Measurements from ENCODE around the gene CEACAM20. TPM values are rescaled to one million over a fixed set of nuclear protein-coding genes. Genes with fewer than 3 reads are reported as not detected.
"Not testable (repeated sequence)": the region's sequence is repeated elsewhere in the genome, so short reads cannot be mapped to it uniquely, and the experiment has no call there.

CEACAM20 gene
- total and polyA plus RNA-seq, 12 donors: 0.07 to 0.50 (median 0.20) TPM; not detected in 9

DNA sequence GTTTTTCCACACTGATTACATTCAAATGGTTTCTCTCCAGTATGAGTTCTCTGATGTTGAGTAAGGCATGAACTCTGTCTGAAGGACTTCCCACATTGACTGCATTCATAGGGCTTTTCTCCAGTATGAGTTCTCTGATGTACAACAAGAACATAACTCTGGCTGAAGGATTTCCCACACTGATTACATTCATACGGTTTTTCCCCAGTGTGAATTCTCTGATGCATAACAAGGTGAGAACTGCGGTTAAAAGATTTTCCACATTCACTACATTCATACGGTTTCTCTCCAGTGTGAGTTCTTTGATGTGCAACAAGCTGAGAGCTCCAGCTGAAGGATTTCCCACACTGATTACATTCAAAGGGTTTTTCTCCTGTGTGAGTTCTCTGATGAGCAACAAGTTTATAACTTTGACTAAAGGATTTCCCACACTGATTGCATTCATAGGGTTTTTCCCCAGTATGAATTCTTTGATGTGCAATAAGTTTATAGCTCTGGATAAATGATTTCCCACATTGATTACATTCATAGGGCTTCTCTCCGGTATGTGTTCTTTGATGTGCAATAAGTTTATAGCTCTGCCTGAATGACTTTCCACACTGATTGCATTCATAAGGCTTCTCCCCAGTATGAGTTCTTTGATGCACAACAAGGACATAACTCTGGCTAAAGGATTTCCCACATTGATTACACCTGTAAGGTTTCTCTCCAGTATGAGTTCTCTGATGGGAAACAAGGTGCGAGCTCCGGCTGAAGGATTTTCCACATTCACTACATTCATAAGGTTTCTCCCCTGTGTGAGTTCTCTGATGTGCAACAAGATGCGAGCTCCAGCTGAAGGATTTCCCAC is 52.7 kb downstream of the CEACAM20 start:
- TF ChIP-seq, protein P1, sequence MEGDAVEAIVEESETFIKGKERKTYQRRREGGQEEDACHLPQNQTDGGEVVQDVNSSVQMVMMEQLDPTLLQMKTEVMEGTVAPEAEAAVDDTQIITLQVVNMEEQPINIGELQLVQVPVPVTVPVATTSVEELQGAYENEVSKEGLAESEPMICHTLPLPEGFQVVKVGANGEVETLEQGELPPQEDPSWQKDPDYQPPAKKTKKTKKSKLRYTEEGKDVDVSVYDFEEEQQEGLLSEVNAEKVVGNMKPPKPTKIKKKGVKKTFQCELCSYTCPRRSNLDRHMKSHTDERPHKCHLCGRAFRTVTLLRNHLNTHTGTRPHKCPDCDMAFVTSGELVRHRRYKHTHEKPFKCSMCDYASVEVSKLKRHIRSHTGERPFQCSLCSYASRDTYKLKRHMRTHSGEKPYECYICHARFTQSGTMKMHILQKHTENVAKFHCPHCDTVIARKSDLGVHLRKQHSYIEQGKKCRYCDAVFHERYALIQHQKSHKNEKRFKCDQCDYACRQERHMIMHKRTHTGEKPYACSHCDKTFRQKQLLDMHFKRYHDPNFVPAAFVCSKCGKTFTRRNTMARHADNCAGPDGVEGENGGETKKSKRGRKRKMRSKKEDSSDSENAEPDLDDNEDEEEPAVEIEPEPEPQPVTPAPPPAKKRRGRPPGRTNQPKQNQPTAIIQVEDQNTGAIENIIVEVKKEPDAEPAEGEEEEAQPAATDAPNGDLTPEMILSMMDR (IDR thresholded peaks at IDR 0.05): no peak
- TF ChIP-seq POLR2A (IDR thresholded peaks at IDR 0.05): no peak
- intact Hi-C loops (cut with DNase I): no loop called here

DNA sequence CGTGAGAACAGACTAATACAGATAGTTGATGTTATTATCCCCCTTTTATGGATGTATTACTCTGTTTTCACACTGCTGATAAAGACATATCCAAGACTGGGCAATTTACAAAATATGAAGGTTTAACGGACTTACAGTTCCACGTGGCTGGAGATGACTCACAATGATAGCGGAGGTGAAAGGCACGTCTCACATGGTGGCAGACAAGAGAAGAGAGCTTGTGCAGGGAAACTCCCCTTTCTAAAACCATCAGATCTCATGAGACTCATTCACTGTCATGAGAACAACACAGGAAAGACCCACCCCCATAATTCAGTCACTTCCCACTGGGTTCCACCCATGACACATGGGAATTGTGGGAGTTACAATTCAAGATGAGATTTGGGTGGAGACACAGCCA is 60.7 kb downstream of the CEACAM20 start:
- H3K4me3 ChIP-seq; H3K27ac ChIP-seq; H3K27me3 ChIP-seq; DNase-seq; H3K4me1 ChIP-seq (replicated peaks in 1 of 2); H3K36me3 ChIP-seq (replicated peaks in 1 of 2): not testable (repeated sequence)
- peaks cover 0 to 47% (median 4%) of the 10 kb centered on the region in 3 donors for H3K9me3 ChIP-seq (replicated peaks in 1 of 3)
- intact Hi-C loops (cut with DNase I): loop anchor here in 1 of 2 donors (10.0 kb wide), 2 partner anchors 134 to 504 kb away; no protein-coding TSS in a partner anchor
- WGBS, 4 donors: 65 to 72% (median 66%) methylated on average over 5 of the region's 5 CpGs

More for the DNA sequence above, 52.7 kb downstream of the CEACAM20 start:
- Histone ChIP-seq H3K4me1 (replicated peaks in 1 of 2) (no peaks in the 10 kb centered on the region), H3K36me3 (replicated peaks in 1 of 2) (peaks cover 0 to 24% of the 10 kb centered on the region in 2 donors), H3K27ac (no peak overlapping the region), H3K4me3 (peak overlapping the region in 1 of 4 donors; percentile 20), H3K27me3 (no peaks in the 10 kb centered on the region), H3K9me3 (replicated peaks in 1 of 3) (peaks cover 36 to 93% (median 62%) of the 10 kb centered on the region in 3 donors)
- DNase-seq: no peak
- 93 to 98% (median 96%) methylated on average over 7 of the region's 7 CpGs for WGBS, 4 donors

DNA sequence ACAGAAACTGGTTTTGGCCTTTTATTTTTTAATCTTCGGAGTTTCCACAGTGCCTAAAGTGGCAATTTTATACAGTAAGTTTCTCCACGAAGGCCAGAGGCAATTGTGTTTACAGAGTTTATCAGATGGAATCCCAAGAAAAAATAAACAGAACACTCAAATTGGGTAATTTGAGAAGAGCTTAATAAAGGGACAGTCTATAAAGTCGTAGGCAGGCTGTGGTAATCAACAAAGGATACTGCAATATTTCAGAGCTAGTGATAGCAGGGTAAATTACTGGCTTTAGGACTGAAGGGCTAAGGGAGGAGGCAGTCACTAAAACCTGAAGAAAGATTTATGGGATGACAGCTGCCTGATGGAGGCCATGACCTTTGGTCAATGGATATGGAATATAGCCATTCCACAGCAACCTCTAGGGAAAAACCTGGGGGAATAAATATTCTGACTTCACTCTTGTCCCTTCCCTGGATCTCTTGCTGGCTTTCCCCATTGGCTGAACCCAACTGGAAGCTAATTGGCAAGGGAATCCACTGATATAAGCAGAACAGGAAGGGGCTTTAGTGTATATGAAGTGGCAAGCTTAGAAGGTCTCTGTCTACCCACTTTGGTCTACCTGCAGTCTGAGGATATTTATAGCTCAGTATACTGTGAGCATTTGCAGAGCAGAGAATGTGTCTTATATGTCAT is 66.7 kb downstream of the CEACAM20 start:
- H3K27me3 ChIP-seq; H3K27ac ChIP-seq; DNase-seq; H3K36me3 ChIP-seq (replicated peaks in 1 of 2); H3K4me3 ChIP-seq; H3K4me1 ChIP-seq (replicated peaks in 1 of 2): not testable (repeated sequence)
- 41 to 44% (median 42%) methylated on average over 3 of the region's 3 CpGs for WGBS, 4 donors
- intact Hi-C loops (cut with DNase I): loop anchor here in 1 of 2 donors (10.0 kb wide), 2 partner anchors 128 to 498 kb away; no protein-coding TSS in a partner anchor
- peaks cover 0 to 17% (median 0%) of the 10 kb centered on the region in 3 donors for H3K9me3 ChIP-seq (replicated peaks in 1 of 3)

Small RNAs within 50 kb of the gene (small RNA-seq; reads per million reads assigned to genes)
- gene AC243964.1: 0 reads per million in 2 donors

Other genes starting within 250 kb of the CEACAM20 start
- 10 to 100 TPM in 1 of 9 donors, 1 to 10 TPM in 8; 1.0 to 17.0 (median 4.0) TPM for gene ZNF235, start 224.7 kb downstream of the CEACAM20 start, total RNA-seq
- gene ZNF235, start 224.7 kb downstream of the CEACAM20 start, polyA plus RNA-seq: 1 to 10 TPM; 2.0 to 7.2 (median 2.2) TPM
- gene ZNF112, start 173.0 kb downstream of the CEACAM20 start, total RNA-seq: 10 to 100 TPM in 2 of 9 donors, 1 to 10 TPM in 7; 3.9 to 12.8 (median 6.8) TPM
- 1 to 10 TPM; 1.0 to 5.8 (median 1.5) TPM for gene ZNF112, start 173.0 kb downstream of the CEACAM20 start, polyA plus RNA-seq
- 1 to 10 TPM; 1.6 to 9.4 (median 4.4) TPM for gene ZNF285, start 128.1 kb downstream of the CEACAM20 start, total RNA-seq
- 1 to 10 TPM; 2.5 to 4.9 (median 3.0) TPM for gene ZNF285, start 128.1 kb downstream of the CEACAM20 start, polyA plus RNA-seq
- gene ZNF229, start 81.2 kb downstream of the CEACAM20 start, total RNA-seq: 10 to 100 TPM in 3 of 9 donors, 1 to 10 TPM in 6; 5.0 to 18.5 (median 9.0) TPM
- 1 to 10 TPM; 2.3 to 8.4 (median 3.0) TPM for gene ZNF229, start 81.2 kb downstream of the CEACAM20 start, polyA plus RNA-seq
- gene ZNF180, start 29.2 kb downstream of the CEACAM20 start, total RNA-seq: 10 to 100 TPM in 6 of 9 donors, 1 to 10 TPM in 3; 5.5 to 25.9 (median 12.1) TPM
- gene ZNF180, start 29.2 kb downstream of the CEACAM20 start, polyA plus RNA-seq: 1 to 10 TPM; 4.7 to 8.1 (median 6.8) TPM
- not detected for gene IGSF23, start 83.9 kb upstream of the CEACAM20 start, total RNA-seq
- not detected for gene IGSF23, start 83.9 kb upstream of the CEACAM20 start, polyA plus RNA-seq
- gene PVR, start 114.2 kb upstream of the CEACAM20 start, total RNA-seq: 10 to 100 TPM; 31.9 to 57.8 (median 45.0) TPM
- 10 to 100 TPM; 28.7 to 56.0 (median 45.0) TPM for gene PVR, start 114.2 kb upstream of the CEACAM20 start, polyA plus RNA-seq
- gene CEACAM19, start 141.8 kb upstream of the CEACAM20 start, total RNA-seq: 10 to 100 TPM in 1 of 9 donors, 1 to 10 TPM in 8; 1.6 to 11.0 (median 3.1) TPM
- 10 to 100 TPM in 2 of 3 donors, 1 to 10 TPM in 1; 2.2 to 38.2 (median 26.4) TPM for gene CEACAM19, start 141.8 kb upstream of the CEACAM20 start, polyA plus RNA-seq
- under 1 TPM in 3 of 9 donors, not detected in 6; 0.27 to 0.69 (median 0.30) TPM for gene CEACAM16, start 169.5 kb upstream of the CEACAM20 start, total RNA-seq
- 1 to 10 TPM in 1 of 3 donors, under 1 TPM in 1, not detected in 1; 0.57 to 1.4 TPM for gene CEACAM16, start 169.5 kb upstream of the CEACAM20 start, polyA plus RNA-seq
- 10 to 100 TPM in 8 of 9 donors, under 1 TPM in 1; 1.00 to 85.1 (median 47.6) TPM for gene BCL3, start 219.0 kb upstream of the CEACAM20 start, total RNA-seq
- gene BCL3, start 219.0 kb upstream of the CEACAM20 start, polyA plus RNA-seq: 100 to 1,000 TPM in 1 of 3 donors, 10 to 100 TPM in 2; 10.2 to 120 (median 45.9) TPM
- gene CBLC, start 248.2 kb upstream of the CEACAM20 start, total RNA-seq: under 1 TPM in 1 of 9 donors, not detected in 8; 0.14 TPM
- under 1 TPM in 1 of 3 donors, not detected in 2; 0.13 TPM for gene CBLC, start 248.2 kb upstream of the CEACAM20 start, polyA plus RNA-seq

Data from adrenal gland (tissue), 12 donors.